ENCODE data around the gene HIVEP3.

DNA sequence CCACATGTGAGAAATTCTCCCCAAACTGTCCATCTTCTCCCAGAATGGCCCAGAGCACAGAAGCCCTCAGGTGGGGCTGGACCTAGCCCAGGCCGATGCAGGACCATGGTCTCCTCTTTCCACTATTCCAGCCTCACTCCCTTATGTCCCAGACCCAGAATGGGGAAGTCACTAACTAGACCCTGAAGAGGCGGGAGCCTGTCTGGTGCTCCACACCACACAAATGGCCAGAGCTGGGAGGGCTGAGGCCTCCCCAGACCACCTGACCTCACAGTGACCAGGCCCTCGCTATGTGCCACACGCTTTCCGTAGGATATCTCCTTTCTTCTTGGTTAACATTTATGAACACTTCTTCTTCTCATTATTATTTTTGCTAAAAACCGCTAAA lies 379.3 kb downstream of the HIVEP3 start:
- TF ChIP-seq, protein P1, sequence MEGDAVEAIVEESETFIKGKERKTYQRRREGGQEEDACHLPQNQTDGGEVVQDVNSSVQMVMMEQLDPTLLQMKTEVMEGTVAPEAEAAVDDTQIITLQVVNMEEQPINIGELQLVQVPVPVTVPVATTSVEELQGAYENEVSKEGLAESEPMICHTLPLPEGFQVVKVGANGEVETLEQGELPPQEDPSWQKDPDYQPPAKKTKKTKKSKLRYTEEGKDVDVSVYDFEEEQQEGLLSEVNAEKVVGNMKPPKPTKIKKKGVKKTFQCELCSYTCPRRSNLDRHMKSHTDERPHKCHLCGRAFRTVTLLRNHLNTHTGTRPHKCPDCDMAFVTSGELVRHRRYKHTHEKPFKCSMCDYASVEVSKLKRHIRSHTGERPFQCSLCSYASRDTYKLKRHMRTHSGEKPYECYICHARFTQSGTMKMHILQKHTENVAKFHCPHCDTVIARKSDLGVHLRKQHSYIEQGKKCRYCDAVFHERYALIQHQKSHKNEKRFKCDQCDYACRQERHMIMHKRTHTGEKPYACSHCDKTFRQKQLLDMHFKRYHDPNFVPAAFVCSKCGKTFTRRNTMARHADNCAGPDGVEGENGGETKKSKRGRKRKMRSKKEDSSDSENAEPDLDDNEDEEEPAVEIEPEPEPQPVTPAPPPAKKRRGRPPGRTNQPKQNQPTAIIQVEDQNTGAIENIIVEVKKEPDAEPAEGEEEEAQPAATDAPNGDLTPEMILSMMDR (IDR thresholded peaks at IDR 0.05; ENCODE audit: low read length) = no peak
- TF ChIP-seq EZH2 (IDR thresholded peaks at IDR 0.05; ENCODE audit: borderline replicate concordance, low read length) = no peak

Data from OCI-LY1 (cell line).